Transverse colon (tissue), 4 donors: ENCODE measurements around the gene OR2T29. TPM values are rescaled to one million over a fixed set of nuclear protein-coding genes. Genes with fewer than 3 reads are reported as not detected.

ENCODE experiments used
- DNase-seq: peaks from one replicate; pipeline ENCODE4 v3.0.0-alpha.2; 2019
- H3K27ac ChIP-seq, 4 donors: fragments of 200-600 bp; sonication (generic); 2 replicates each; pipeline ENCODE4 v1.5.1; 2016 to 2018; ENCODE audit warnings: inconsistent platforms in 4 of 4
- H3K27me3 ChIP-seq: fragments of 200-600 bp; sonication (generic); 2 replicates; pipeline ENCODE4 v1.5.1; 2017; ENCODE audit warnings: inconsistent platforms
- H3K36me3 ChIP-seq, 4 donors: fragments of 200-600 bp; sonication (generic); 2 replicates each; pipeline ENCODE4 v1.5.1; 2017 to 2019; ENCODE audit warnings: inconsistent platforms in 4 of 4
- H3K4me1 ChIP-seq, 4 donors: fragments of 200-600 bp; sonication (generic); 2 replicates each; pipeline ENCODE4 v1.5.1; 2017 to 2020; ENCODE audit warnings: inconsistent platforms in 4 of 4
- H3K4me3 ChIP-seq, 4 donors: fragments of 200-600 bp; sonication (generic); 1 replicate in 1 of 4; 2 replicates in 3 of 4; pipeline versions ENCODE4 v1.5.1 to v1.6.1; 2017 to 2019; ENCODE audit warnings: inconsistent platforms in 4 of 4
- H3K9me3 ChIP-seq, 2 donors: fragments of 200-600 bp; sonication (generic); 2 replicates each; pipeline ENCODE4 v1.5.1; 2017 to 2019; ENCODE audit warnings: inconsistent platforms in 2 of 2
- EP300 ChIP-seq: sonication (generic); formaldehyde crosslinking; IDR thresholded peaks from one replicate; pipeline ENCODE4 v1.6.1; 2017; ENCODE audit warnings: antibody characterized with exemption, low read depth
- POLR2A ChIP-seq: fragments of 450-650 bp; IDR thresholded peaks from one replicate; pipeline ENCODE4 v1.6.1; 2016; ENCODE audit warnings: antibody characterized with exemption, mild to moderate bottlenecking, moderate library complexity
- POLR2AphosphoS5 ChIP-seq, 3 donors: sonication (generic); formaldehyde crosslinking; IDR thresholded peaks; one replicate each; pipeline ENCODE4 v1.6.1; 2016; ENCODE audit warnings: antibody characterized with exemption in 3 of 3
- WGBS, 2 donors: methylation state at CpG; one replicate each; pipeline ENCODE4 v1.1.5; 2018; ENCODE audit warnings: low coverage in 1 of 2; 5-methylcytosine and 5-hydroxymethylcytosine counted together
- in situ Hi-C, 4 donors: fragments of 200-750 bp; cut with MboI; loops; one replicate each; pipeline versions ENCODE4 v1.15.0 to v1.15.1; 2017; ENCODE audit warnings: low sequenced_read_pairs in 3 of 4, low pct_ligation_motif_present in 1 of 4, low pct_unique_long_range_greater_than_20kb in 1 of 4
- intact Hi-C: fragments of 100-400 bp; cut with DNase I; formaldehyde crosslinking; loops from one replicate; pipeline ENCODE4 v1.15.1; 2023; ENCODE audit warnings: low total_unique reads
- total RNA-seq, 4 donors: library from RNA; depleted of rRNA; stranded (reverse); fragments of >200 nt; gene quantifications; one replicate each; pipeline ENCODE4 v1.1.0, GENCODE V29; 2016
- TF ChIP-seq, protein P1 (sequence below), 5 experiments: fragments of 200-600 bp in 3 of 5; fragments of 450-650 bp in 2 of 5; sonication (generic) in 3 of 5; IDR thresholded peaks; 1 replicate in 2 of 5; 2 replicates in 3 of 5; pipeline ENCODE4 v1.5.1; 2016 to 2017; ENCODE audit warnings: antibody characterized with exemption in 5 of 5, inconsistent platforms in 3 of 5, mild to moderate bottlenecking in 2 of 5, moderate library complexity in 1 of 5

The OR2T29 gene
- total RNA-seq, 4 donors from 2014 or later, result not detected

DNA sequence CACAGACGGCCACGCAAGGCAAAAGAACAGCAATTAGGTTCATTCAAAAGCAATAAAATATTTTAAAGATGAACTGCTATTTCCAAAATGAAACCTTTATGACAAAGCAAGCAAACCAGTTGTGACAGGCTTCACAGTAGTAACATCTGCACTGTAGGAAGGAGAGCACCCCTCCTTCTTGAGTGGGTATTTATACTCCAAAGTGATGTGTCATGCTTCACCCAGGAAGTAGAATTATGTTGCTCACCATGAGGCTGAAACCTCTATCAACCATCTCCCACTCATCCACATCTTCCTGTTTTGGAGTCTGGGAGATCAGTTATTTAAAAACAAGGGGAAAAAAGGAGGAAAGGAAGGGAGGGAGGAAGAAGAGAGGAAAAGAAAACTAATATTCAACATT lies 34.0 kb upstream of the OR2T29 start:
- TF ChIP-seq POLR2A (no peak), POLR2AphosphoS5 (IDR thresholded peaks at IDR 0.05) (no peak), EP300 (no peak)
- TF ChIP-seq, protein P1, sequence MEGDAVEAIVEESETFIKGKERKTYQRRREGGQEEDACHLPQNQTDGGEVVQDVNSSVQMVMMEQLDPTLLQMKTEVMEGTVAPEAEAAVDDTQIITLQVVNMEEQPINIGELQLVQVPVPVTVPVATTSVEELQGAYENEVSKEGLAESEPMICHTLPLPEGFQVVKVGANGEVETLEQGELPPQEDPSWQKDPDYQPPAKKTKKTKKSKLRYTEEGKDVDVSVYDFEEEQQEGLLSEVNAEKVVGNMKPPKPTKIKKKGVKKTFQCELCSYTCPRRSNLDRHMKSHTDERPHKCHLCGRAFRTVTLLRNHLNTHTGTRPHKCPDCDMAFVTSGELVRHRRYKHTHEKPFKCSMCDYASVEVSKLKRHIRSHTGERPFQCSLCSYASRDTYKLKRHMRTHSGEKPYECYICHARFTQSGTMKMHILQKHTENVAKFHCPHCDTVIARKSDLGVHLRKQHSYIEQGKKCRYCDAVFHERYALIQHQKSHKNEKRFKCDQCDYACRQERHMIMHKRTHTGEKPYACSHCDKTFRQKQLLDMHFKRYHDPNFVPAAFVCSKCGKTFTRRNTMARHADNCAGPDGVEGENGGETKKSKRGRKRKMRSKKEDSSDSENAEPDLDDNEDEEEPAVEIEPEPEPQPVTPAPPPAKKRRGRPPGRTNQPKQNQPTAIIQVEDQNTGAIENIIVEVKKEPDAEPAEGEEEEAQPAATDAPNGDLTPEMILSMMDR (IDR thresholded peaks at IDR 0.05), result no peak
- Histone ChIP-seq H3K9me3 (no peaks in the 10 kb centered on the region), H3K27ac (no peak overlapping the region), H3K4me1 (no peaks in the 10 kb centered on the region), H3K4me3 (no peak overlapping the region), H3K27me3 (no peaks in the 10 kb centered on the region), H3K36me3 (no peaks in the 10 kb centered on the region)
- 53 to 58% methylated on average over 2 of the region's 2 CpGs for WGBS, 2 donors
- in situ Hi-C loops, result no loop called here
- no peak for DNase-seq
- intact Hi-C loops, result no loop called here

GRCh38 chr1:248593226-248593625 lies 30.7 kb upstream of the OR2T29 start:
- WGBS, 2 donors, result 83 to 100% methylated on average over 2 to 5 of the region's 5 CpGs
- in situ Hi-C loops, result no loop called here

DNA sequence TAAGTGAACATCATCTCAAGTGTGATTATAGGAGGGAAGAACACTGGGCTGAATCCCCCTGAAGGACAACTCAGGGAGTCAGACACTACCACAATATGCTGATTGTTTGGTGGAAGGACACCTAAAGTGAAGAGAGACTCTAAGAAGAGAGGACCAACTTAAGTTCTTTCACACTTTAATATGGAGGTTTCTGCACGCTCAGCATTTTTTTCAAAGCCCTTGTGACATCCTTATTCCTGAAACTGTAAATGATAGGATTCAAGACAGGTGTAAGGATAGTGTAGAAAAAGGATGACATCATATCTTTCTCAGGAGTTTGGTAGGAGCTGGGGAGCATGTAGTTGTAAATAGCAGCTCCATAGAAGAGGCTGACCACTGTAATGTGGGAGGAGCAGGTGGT lies 30.1 kb upstream of the OR2T29 start:
- no peaks in the 10 kb centered on the region for H3K27me3 ChIP-seq
- intact Hi-C loops (no loop called here), in situ Hi-C loops (no loop called here)
- TF ChIP-seq POLR2AphosphoS5 (IDR thresholded peaks at IDR 0.05) (no peak), POLR2A (no peak), EP300 (no peak)
- TF ChIP-seq, protein P1 (IDR thresholded peaks at IDR 0.05), result no peak
- no peaks in the 10 kb centered on the region for H3K4me1 ChIP-seq
- no peak for DNase-seq
- no peak overlapping the region for H3K27ac ChIP-seq
- H3K9me3 ChIP-seq, result no peaks in the 10 kb centered on the region
- no peak overlapping the region for H3K4me3 ChIP-seq
- H3K36me3 ChIP-seq, result no peaks in the 10 kb centered on the region
- WGBS, 2 donors, result 75 to 77% methylated on average over 1 of the region's 1 CpG

More at GRCh38 chr1:248593226-248593625, 30.7 kb upstream of the OR2T29 start:
- no peak for DNase-seq
- Histone ChIP-seq H3K9me3 (no peaks in the 10 kb centered on the region), H3K36me3 (no peaks in the 10 kb centered on the region), H3K27me3 (no peaks in the 10 kb centered on the region), H3K27ac (no peak overlapping the region), H3K4me1 (no peaks in the 10 kb centered on the region), H3K4me3 (no peak overlapping the region)
- intact Hi-C loops, result no loop called here
- TF ChIP-seq, protein P1 (IDR thresholded peaks at IDR 0.05), result no peak
- TF ChIP-seq POLR2AphosphoS5 (IDR thresholded peaks at IDR 0.05), result no peak
- TF ChIP-seq EP300, result no peak
- no peak for TF ChIP-seq POLR2A

DNA sequence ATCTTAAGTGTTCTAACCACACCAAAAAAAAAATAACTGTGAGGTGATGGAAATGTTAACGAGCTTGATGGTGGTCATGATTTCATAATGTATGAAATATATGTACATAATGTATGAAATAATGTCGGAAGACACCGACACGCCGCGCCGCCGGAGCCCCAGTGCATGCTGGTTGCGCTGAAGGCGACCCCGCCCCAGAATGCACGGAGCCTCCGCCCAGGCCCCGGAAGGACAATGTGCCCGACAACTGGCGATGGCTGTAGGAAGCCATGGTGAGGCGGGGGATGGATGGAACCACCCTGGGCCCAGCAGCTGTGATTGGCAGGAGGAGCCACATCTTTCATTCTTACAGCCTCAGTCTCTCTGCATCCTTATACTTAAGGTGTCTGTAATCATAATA lies 27.5 kb upstream of the OR2T29 start:
- no peak for DNase-seq
- in situ Hi-C loops, result no loop called here

More for the DNA sequence above, 27.5 kb upstream of the OR2T29 start:
- intact Hi-C loops, result no loop called here
- Histone ChIP-seq H3K27me3 (no peaks in the 10 kb centered on the region), H3K4me3 (no peak overlapping the region), H3K27ac (no peak overlapping the region), H3K36me3 (no peaks in the 10 kb centered on the region), H3K4me1 (no peaks in the 10 kb centered on the region), H3K9me3 (no peaks in the 10 kb centered on the region)
- TF ChIP-seq, protein P1 (IDR thresholded peaks at IDR 0.05), result no peak
- TF ChIP-seq POLR2A (no peak), EP300 (no peak), POLR2AphosphoS5 (IDR thresholded peaks at IDR 0.05) (no peak)
- 80 to 94% methylated on average over 10 to 17 of the region's 17 CpGs for WGBS, 2 donors
